Measurements from ENCODE around the gene ANKRD13A. TPM values are rescaled to one million over a fixed set of nuclear protein-coding genes. Genes with fewer than 3 reads are reported as not detected.
A peak's percentile ranks its signal among the peaks of the same experiment; 100 is the strongest.

ANKRD13A gene
- total and polyA plus RNA-seq, 2 experiments from 2014 or later: 5.7 to 25.6 TPM

- H4K20me1 ChIP-seq (replicated peaks; ENCODE audit: insufficient read depth): peaks cover 5% of the 10 kb centered on the region
- Mint-ChIP-seq H3K9me3 (no peaks in the 10 kb centered on the region), H3K27ac (no peak overlapping the region), H3K36me3 (ENCODE audit: low read depth) (no peaks in the 10 kb centered on the region; the same call in 2 of the 3 replicates), H3K4me1 (peaks cover 15% of the 10 kb centered on the region), H3K4me3 (peak overlapping the region; percentile 91), H3K27me3 (ENCODE audit: insufficient read depth, low read depth, poor library complexity) (peaks cover 16% of the 10 kb centered on the region)
- H2AFZ ChIP-seq: peak overlapping the region; percentile 94
- no peaks in the 10 kb centered on the region for H3K36me3 ChIP-seq (ENCODE audit: insufficient read depth)
- TF ChIP-seq REST (IDR thresholded peaks at IDR 0.05; ENCODE audit: unreplicated experiment): no peak
- no peak for TF ChIP-seq EZH2phosphoT487 (IDR thresholded peaks at IDR 0.05; ENCODE audit: unreplicated experiment)
- no peak for TF ChIP-seq ZNF462 (CRISPR knock-in tag; IDR thresholded peaks at IDR 0.05)
- no peak for TF ChIP-seq ETS1 (IDR thresholded peaks at IDR 0.05)
- TF ChIP-seq JUNB (IDR thresholded peaks at IDR 0.05; ENCODE audit: unreplicated experiment): no peak
- no peak for TF ChIP-seq EZH2 (IDR thresholded peaks at IDR 0.05; ENCODE audit: low read depth, unreplicated experiment)
- no peak for TF ChIP-seq POLR2AphosphoS5 (IDR thresholded peaks at IDR 0.05; ENCODE audit: low read depth)
- no peak for TF ChIP-seq ZNF331 (CRISPR knock-in tag; IDR thresholded peaks at IDR 0.05; ENCODE audit: low read depth)
- peak overlapping the region; percentile 79 for H3K4me3 ChIP-seq
- H3K4me2 ChIP-seq: peak overlapping the region; percentile 99
- peaks cover 25% of the 10 kb centered on the region for H3K4me1 ChIP-seq (ENCODE audit: insufficient read depth)
- DNase-seq (ENCODE audit: low spot score): no peak
- peaks cover 4% of the 10 kb centered on the region; the same call in 1 of the 2 replicates for H3K79me2 ChIP-seq (replicated peaks; ENCODE audit: insufficient read depth)
- H3K27ac ChIP-seq (ENCODE audit: low read depth): no peak overlapping the region
- H3F3A ChIP-seq (replicated peaks; ENCODE audit: low read depth): 0 out of 2 replicates have a peak, but pooled peaks cover 2% of the 10 kb centered on the region
- peaks cover 19% of the 10 kb centered on the region for H3K27me3 ChIP-seq (ENCODE audit: insufficient read depth)
- no peak for ATAC-seq
- H3K9me2 ChIP-seq (ENCODE audit: insufficient read depth): 0 out of 2 replicates have a peak, but pooled peaks cover 3% of the 10 kb centered on the region
Measured at GRCh38 chr12:109999649-109999971, 380 bp downstream of the ANKRD13A start.

Data from GM23338 (cell line).